Neural progenitor cell (in vitro differentiated cells): ENCODE data around the gene COMMD3.
"Not testable (repeated sequence)": the region's sequence is repeated elsewhere in the genome, so short reads cannot be mapped to it uniquely, and the experiment has no call there.

Experiments
- EZH2 ChIP-seq: fragments of 200-600 bp; sonication (generic); IDR thresholded peaks from 2 replicates; pipeline ENCODE4 v1.6.1; 2017; ENCODE audit warnings: antibody characterized with exemption, mild to moderate bottlenecking, moderate library complexity
- TF ChIP-seq, protein P1 (sequence below): fragments of 200-600 bp; sonication (generic); IDR thresholded peaks from 2 replicates; pipeline ENCODE4 v1.5.1; 2017; ENCODE audit warnings: antibody characterized with exemption, mild to moderate bottlenecking

DNA sequence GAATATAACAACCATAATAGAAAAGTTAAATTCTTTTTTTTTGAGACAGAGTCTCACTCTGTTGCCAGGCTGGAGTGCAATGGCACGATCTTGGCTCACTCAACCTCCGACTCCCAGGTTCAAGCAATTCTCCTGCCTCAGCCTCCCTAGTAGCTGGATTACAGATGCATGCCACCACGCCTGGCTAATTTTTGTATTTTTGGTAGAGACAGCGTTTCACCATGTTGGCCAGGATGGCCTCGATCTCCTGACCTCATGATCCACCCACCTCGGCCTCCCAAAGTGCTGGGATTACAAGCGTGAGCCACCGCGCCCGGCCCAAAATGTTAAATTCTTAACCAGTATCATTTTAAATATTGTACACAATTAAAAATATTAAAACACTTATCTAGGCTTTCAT is 6.2 kb upstream of the COMMD3 start:
- TF ChIP-seq, protein P1, sequence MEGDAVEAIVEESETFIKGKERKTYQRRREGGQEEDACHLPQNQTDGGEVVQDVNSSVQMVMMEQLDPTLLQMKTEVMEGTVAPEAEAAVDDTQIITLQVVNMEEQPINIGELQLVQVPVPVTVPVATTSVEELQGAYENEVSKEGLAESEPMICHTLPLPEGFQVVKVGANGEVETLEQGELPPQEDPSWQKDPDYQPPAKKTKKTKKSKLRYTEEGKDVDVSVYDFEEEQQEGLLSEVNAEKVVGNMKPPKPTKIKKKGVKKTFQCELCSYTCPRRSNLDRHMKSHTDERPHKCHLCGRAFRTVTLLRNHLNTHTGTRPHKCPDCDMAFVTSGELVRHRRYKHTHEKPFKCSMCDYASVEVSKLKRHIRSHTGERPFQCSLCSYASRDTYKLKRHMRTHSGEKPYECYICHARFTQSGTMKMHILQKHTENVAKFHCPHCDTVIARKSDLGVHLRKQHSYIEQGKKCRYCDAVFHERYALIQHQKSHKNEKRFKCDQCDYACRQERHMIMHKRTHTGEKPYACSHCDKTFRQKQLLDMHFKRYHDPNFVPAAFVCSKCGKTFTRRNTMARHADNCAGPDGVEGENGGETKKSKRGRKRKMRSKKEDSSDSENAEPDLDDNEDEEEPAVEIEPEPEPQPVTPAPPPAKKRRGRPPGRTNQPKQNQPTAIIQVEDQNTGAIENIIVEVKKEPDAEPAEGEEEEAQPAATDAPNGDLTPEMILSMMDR, result not testable (repeated sequence)
- not testable (repeated sequence) for TF ChIP-seq EZH2
